Measurements from ENCODE around the gene RHCE.
"Not testable (repeated sequence)": the region's sequence is repeated elsewhere in the genome, so short reads cannot be mapped to it uniquely, and the experiment has no call there.

The RHCE gene

DNA sequence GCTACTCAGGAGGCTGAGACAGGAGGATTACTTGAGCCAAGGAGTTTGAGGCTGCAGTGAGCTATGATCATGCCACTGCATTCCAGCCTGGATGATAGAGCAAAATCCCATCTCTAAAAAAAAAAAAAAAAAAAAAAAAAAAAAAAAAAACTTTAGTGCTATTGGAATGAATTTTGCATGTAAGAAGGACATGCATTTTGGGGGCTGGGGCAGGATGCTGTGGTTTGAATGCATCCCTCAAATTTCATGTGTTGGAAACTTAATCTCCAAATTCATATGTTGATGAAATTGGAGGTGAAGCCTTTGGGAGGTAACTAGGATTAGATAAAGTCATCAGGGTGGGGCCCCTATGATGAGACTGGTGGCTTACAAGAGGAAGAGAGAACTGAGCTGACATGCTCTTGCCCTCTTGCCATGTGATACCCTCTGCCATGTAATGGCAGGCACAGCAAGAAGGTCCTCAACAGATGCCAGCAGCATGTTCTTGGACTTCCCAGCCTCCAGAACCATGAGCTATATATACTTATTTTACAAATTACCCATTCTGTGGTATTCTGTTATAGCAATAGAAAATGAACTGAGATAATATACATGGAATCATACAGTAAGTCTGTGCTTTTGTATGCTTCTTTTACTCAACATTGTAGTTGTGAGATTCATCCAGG, 107.7 kb downstream of the RHCE start:
- not testable (repeated sequence) for H3K9me3 Mint-ChIP-seq, H3K36me3 Mint-ChIP-seq, H3K27ac Mint-ChIP-seq, H3K4me1 Mint-ChIP-seq, H3K27me3 Mint-ChIP-seq, H3K4me3 Mint-ChIP-seq

All from activated naive CD4-positive, alpha-beta T cell treated with anti-CD3 and anti-CD28 coated beads, Interleukin-2, amount 50 U/mL, for 24 hours (primary cell).